ENCODE results near the gene MYOM3.

The MYOM3 gene

GRCh38 chr1:24105368-24106160 is 6.4 kb downstream of the MYOM3 start:
- Histone ChIP-seq H3K4me1 (ENCODE audit: control insufficient read depth in 2 of 2, insufficient read depth in 2 of 2, low read length in 2 of 2) (peaks cover 15 to 18% of the 10 kb centered on the region in 2 donors), H3K9me3 (ENCODE audit: control insufficient read depth in 2 of 2, low read length in 2 of 2) (no peaks in the 10 kb centered on the region), H3K9ac (ENCODE audit: low read depth in 1 of 2, low read length in 2 of 2) (no peak overlapping the region), H3K27ac (ENCODE audit: low read depth in 2 of 2, low read length in 2 of 2) (peak overlapping the region in 1 of 2 donors; percentile 29), H3K36me3 (ENCODE audit: control insufficient read depth in 2 of 2, insufficient read depth in 2 of 2, low read length in 2 of 2) (no peaks in the 10 kb centered on the region), H3K4me3 (ENCODE audit: low read length in 2 of 2) (no peak overlapping the region), H3K27me3 (ENCODE audit: control insufficient read depth in 2 of 2, insufficient read depth in 2 of 2, low read length in 2 of 2) (no peaks in the 10 kb centered on the region)

GRCh38 chr1:24104854-24105253 is 7.1 kb downstream of the MYOM3 start:
- H3K4me1 ChIP-seq (ENCODE audit: control insufficient read depth in 2 of 2, insufficient read depth in 2 of 2, low read length in 2 of 2) = peaks cover 15 to 18% of the 10 kb centered on the region in 2 donors
- H3K36me3 ChIP-seq (ENCODE audit: control insufficient read depth in 2 of 2, insufficient read depth in 2 of 2, low read length in 2 of 2) = no peaks in the 10 kb centered on the region
- H3K4me3 ChIP-seq (ENCODE audit: low read length in 2 of 2) = no peak overlapping the region
- no peaks in the 10 kb centered on the region for H3K9me3 ChIP-seq (ENCODE audit: control insufficient read depth in 2 of 2, low read length in 2 of 2)
- no peaks in the 10 kb centered on the region for H3K27me3 ChIP-seq (ENCODE audit: control insufficient read depth in 2 of 2, insufficient read depth in 2 of 2, low read length in 2 of 2)
- no peak overlapping the region for H3K9ac ChIP-seq (ENCODE audit: low read depth in 1 of 2, low read length in 2 of 2)
- H3K27ac ChIP-seq (ENCODE audit: low read depth in 2 of 2, low read length in 2 of 2) = no peak overlapping the region

GRCh38 chr1:24103879-24104278 is 8.1 kb downstream of the MYOM3 start:
- H3K4me3 ChIP-seq (ENCODE audit: low read length in 2 of 2) = no peak overlapping the region
- H3K36me3 ChIP-seq (ENCODE audit: control insufficient read depth in 2 of 2, insufficient read depth in 2 of 2, low read length in 2 of 2) = no peaks in the 10 kb centered on the region
- H3K27ac ChIP-seq (ENCODE audit: low read depth in 2 of 2, low read length in 2 of 2) = no peak overlapping the region
- H3K27me3 ChIP-seq (ENCODE audit: control insufficient read depth in 2 of 2, insufficient read depth in 2 of 2, low read length in 2 of 2) = no peaks in the 10 kb centered on the region
- H3K9ac ChIP-seq (ENCODE audit: low read depth in 1 of 2, low read length in 2 of 2) = no peak overlapping the region
- peaks cover 15 to 16% of the 10 kb centered on the region in 2 donors for H3K4me1 ChIP-seq (ENCODE audit: control insufficient read depth in 2 of 2, insufficient read depth in 2 of 2, low read length in 2 of 2)
- H3K9me3 ChIP-seq (ENCODE audit: control insufficient read depth in 2 of 2, low read length in 2 of 2) = no peaks in the 10 kb centered on the region

GRCh38 chr1:24103408-24103807 is 8.5 kb downstream of the MYOM3 start:
- H3K9ac ChIP-seq (ENCODE audit: low read depth in 1 of 2, low read length in 2 of 2) = no peak overlapping the region
- H3K4me1 ChIP-seq (ENCODE audit: control insufficient read depth in 2 of 2, insufficient read depth in 2 of 2, low read length in 2 of 2) = peaks cover 11% of the 10 kb centered on the region in 2 donors
- no peak overlapping the region for H3K27ac ChIP-seq (ENCODE audit: low read depth in 2 of 2, low read length in 2 of 2)
- H3K9me3 ChIP-seq (ENCODE audit: control insufficient read depth in 2 of 2, low read length in 2 of 2) = no peaks in the 10 kb centered on the region
- H3K27me3 ChIP-seq (ENCODE audit: control insufficient read depth in 2 of 2, insufficient read depth in 2 of 2, low read length in 2 of 2) = no peaks in the 10 kb centered on the region
- no peaks in the 10 kb centered on the region for H3K36me3 ChIP-seq (ENCODE audit: control insufficient read depth in 2 of 2, insufficient read depth in 2 of 2, low read length in 2 of 2)
- H3K4me3 ChIP-seq (ENCODE audit: low read length in 2 of 2) = no peak overlapping the region

GRCh38 chr1:24102961-24103360 is 9.0 kb downstream of the MYOM3 start:
- H3K9ac ChIP-seq (ENCODE audit: low read depth in 1 of 2, low read length in 2 of 2) = no peak overlapping the region
- H3K27ac ChIP-seq (ENCODE audit: low read depth in 2 of 2, low read length in 2 of 2) = no peak overlapping the region
- H3K9me3 ChIP-seq (ENCODE audit: control insufficient read depth in 2 of 2, low read length in 2 of 2) = no peaks in the 10 kb centered on the region
- no peak overlapping the region for H3K4me3 ChIP-seq (ENCODE audit: low read length in 2 of 2)
- H3K27me3 ChIP-seq (ENCODE audit: control insufficient read depth in 2 of 2, insufficient read depth in 2 of 2, low read length in 2 of 2) = no peaks in the 10 kb centered on the region
- H3K36me3 ChIP-seq (ENCODE audit: control insufficient read depth in 2 of 2, insufficient read depth in 2 of 2, low read length in 2 of 2) = no peaks in the 10 kb centered on the region
- H3K4me1 ChIP-seq (ENCODE audit: control insufficient read depth in 2 of 2, insufficient read depth in 2 of 2, low read length in 2 of 2) = peaks cover 7 to 8% of the 10 kb centered on the region in 2 donors

GRCh38 chr1:24101796-24102586 is 9.9 kb downstream of the MYOM3 start:
- Histone ChIP-seq H3K36me3 (ENCODE audit: control insufficient read depth in 2 of 2, insufficient read depth in 2 of 2, low read length in 2 of 2) (no peaks in the 10 kb centered on the region), H3K27me3 (ENCODE audit: control insufficient read depth in 2 of 2, insufficient read depth in 2 of 2, low read length in 2 of 2) (no peaks in the 10 kb centered on the region), H3K27ac (ENCODE audit: low read depth in 2 of 2, low read length in 2 of 2) (no peak overlapping the region), H3K4me3 (ENCODE audit: low read length in 2 of 2) (no peak overlapping the region), H3K4me1 (ENCODE audit: control insufficient read depth in 2 of 2, insufficient read depth in 2 of 2, low read length in 2 of 2) (peaks cover 3 to 4% of the 10 kb centered on the region in 2 donors), H3K9me3 (ENCODE audit: control insufficient read depth in 2 of 2, low read length in 2 of 2) (no peaks in the 10 kb centered on the region), H3K9ac (ENCODE audit: low read depth in 1 of 2, low read length in 2 of 2) (no peak overlapping the region)

- H3K4me1 ChIP-seq (ENCODE audit: control insufficient read depth in 2 of 2, insufficient read depth in 2 of 2, low read length in 2 of 2) = peaks cover 3 to 4% of the 10 kb centered on the region in 2 donors
- no peaks in the 10 kb centered on the region for H3K27me3 ChIP-seq (ENCODE audit: control insufficient read depth in 2 of 2, insufficient read depth in 2 of 2, low read length in 2 of 2)
- no peaks in the 10 kb centered on the region for H3K36me3 ChIP-seq (ENCODE audit: control insufficient read depth in 2 of 2, insufficient read depth in 2 of 2, low read length in 2 of 2)
- H3K27ac ChIP-seq (ENCODE audit: low read depth in 2 of 2, low read length in 2 of 2) = no peak overlapping the region
- H3K4me3 ChIP-seq (ENCODE audit: low read length in 2 of 2) = no peak overlapping the region
- H3K9ac ChIP-seq (ENCODE audit: low read depth in 1 of 2, low read length in 2 of 2) = no peak overlapping the region
- no peaks in the 10 kb centered on the region for H3K9me3 ChIP-seq (ENCODE audit: control insufficient read depth in 2 of 2, low read length in 2 of 2)
Observed at GRCh38 chr1:24100945-24101737, 10.8 kb downstream of the MYOM3 start.

GRCh38 chr1:24098943-24099638 is 12.8 kb downstream of the MYOM3 start:
- Histone ChIP-seq H3K9ac (ENCODE audit: low read depth in 1 of 2, low read length in 2 of 2) (no peak overlapping the region), H3K9me3 (ENCODE audit: control insufficient read depth in 2 of 2, low read length in 2 of 2) (no peaks in the 10 kb centered on the region), H3K4me1 (ENCODE audit: control insufficient read depth in 2 of 2, insufficient read depth in 2 of 2, low read length in 2 of 2) (peaks cover 0 to 3% of the 10 kb centered on the region in 2 donors), H3K27ac (ENCODE audit: low read depth in 2 of 2, low read length in 2 of 2) (no peak overlapping the region), H3K27me3 (ENCODE audit: control insufficient read depth in 2 of 2, insufficient read depth in 2 of 2, low read length in 2 of 2) (no peaks in the 10 kb centered on the region), H3K36me3 (ENCODE audit: control insufficient read depth in 2 of 2, insufficient read depth in 2 of 2, low read length in 2 of 2) (no peaks in the 10 kb centered on the region), H3K4me3 (ENCODE audit: low read length in 2 of 2) (no peak overlapping the region)

- no peak overlapping the region for H3K27ac ChIP-seq (ENCODE audit: low read depth in 2 of 2, low read length in 2 of 2)
- no peak overlapping the region for H3K4me3 ChIP-seq (ENCODE audit: low read length in 2 of 2)
- H3K9ac ChIP-seq (ENCODE audit: low read depth in 1 of 2, low read length in 2 of 2) = no peak overlapping the region
- H3K27me3 ChIP-seq (ENCODE audit: control insufficient read depth in 2 of 2, insufficient read depth in 2 of 2, low read length in 2 of 2) = no peaks in the 10 kb centered on the region
- H3K9me3 ChIP-seq (ENCODE audit: control insufficient read depth in 2 of 2, low read length in 2 of 2) = no peaks in the 10 kb centered on the region
- peaks cover 0 to 3% of the 10 kb centered on the region in 2 donors for H3K4me1 ChIP-seq (ENCODE audit: control insufficient read depth in 2 of 2, insufficient read depth in 2 of 2, low read length in 2 of 2)
- no peaks in the 10 kb centered on the region for H3K36me3 ChIP-seq (ENCODE audit: control insufficient read depth in 2 of 2, insufficient read depth in 2 of 2, low read length in 2 of 2)
Observed at GRCh38 chr1:24098102-24098501, 13.8 kb downstream of the MYOM3 start.
